ENCODE measurements around the gene ZNF79.

The ZNF79 gene

GRCh38 chr9:127397646-127398274, 26.4 kb upstream of the ZNF79 start:
- in situ Hi-C loops (cut with MboI; ENCODE audit: low sequenced_read_pairs): no loop called here

GRCh38 chr9:127398275-127398647, 25.9 kb upstream of the ZNF79 start:
- in situ Hi-C loops (cut with MboI; ENCODE audit: low sequenced_read_pairs): no loop called here

- in situ Hi-C loops (cut with MboI; ENCODE audit: low sequenced_read_pairs): no loop called here
Observed at GRCh38 chr9:127398715-127399400, 25.3 kb upstream of the ZNF79 start.

- in situ Hi-C loops (cut with MboI; ENCODE audit: low sequenced_read_pairs): no loop called here
Observed at GRCh38 chr9:127399736-127400269, 24.4 kb upstream of the ZNF79 start.

GRCh38 chr9:127402401-127403090, 21.6 kb upstream of the ZNF79 start:
- in situ Hi-C loops (cut with MboI; ENCODE audit: low sequenced_read_pairs): no loop called here

- in situ Hi-C loops (cut with MboI; ENCODE audit: low sequenced_read_pairs): no loop called here
Observed at GRCh38 chr9:127403507-127404192, 20.5 kb upstream of the ZNF79 start.

GRCh38 chr9:127404631-127405030, 19.6 kb upstream of the ZNF79 start:
- in situ Hi-C loops (cut with MboI; ENCODE audit: low sequenced_read_pairs): no loop called here

GRCh38 chr9:127405344-127406125, 18.6 kb upstream of the ZNF79 start:
- in situ Hi-C loops (cut with MboI; ENCODE audit: low sequenced_read_pairs): no loop called here

- in situ Hi-C loops (cut with MboI; ENCODE audit: low sequenced_read_pairs): no loop called here
Observed at GRCh38 chr9:127406799-127407491, 17.2 kb upstream of the ZNF79 start.

GRCh38 chr9:127407492-127407843, 16.7 kb upstream of the ZNF79 start:
- in situ Hi-C loops (cut with MboI; ENCODE audit: low sequenced_read_pairs): no loop called here

GRCh38 chr9:127411122-127411521, 13.1 kb upstream of the ZNF79 start:
- in situ Hi-C loops (cut with MboI; ENCODE audit: low sequenced_read_pairs): no loop called here

- in situ Hi-C loops (cut with MboI; ENCODE audit: low sequenced_read_pairs): no loop called here
Observed at GRCh38 chr9:127415141-127415540, 9.0 kb upstream of the ZNF79 start.

GRCh38 chr9:127415657-127416056, 8.5 kb upstream of the ZNF79 start:
- in situ Hi-C loops (cut with MboI; ENCODE audit: low sequenced_read_pairs): no loop called here

GRCh38 chr9:127417131-127418036, 6.8 kb upstream of the ZNF79 start:
- in situ Hi-C loops (cut with MboI; ENCODE audit: low sequenced_read_pairs): no loop called here

GRCh38 chr9:127418037-127418471, 6.1 kb upstream of the ZNF79 start:
- in situ Hi-C loops (cut with MboI; ENCODE audit: low sequenced_read_pairs): no loop called here

- in situ Hi-C loops (cut with MboI; ENCODE audit: low sequenced_read_pairs): no loop called here
Observed at GRCh38 chr9:127419348-127419747, 4.8 kb upstream of the ZNF79 start.

GRCh38 chr9:127421057-127421456, 3.1 kb upstream of the ZNF79 start:
- in situ Hi-C loops (cut with MboI; ENCODE audit: low sequenced_read_pairs): no loop called here

GRCh38 chr9:127422133-127422782, 1.9 kb upstream of the ZNF79 start:
- in situ Hi-C loops (cut with MboI; ENCODE audit: low sequenced_read_pairs): no loop called here

Measured in hTERT RPE-1 (cell line).